Epithelial cell of esophagus (primary cell): ENCODE data around the gene KAZALD1.
A peak's percentile ranks its signal among the peaks of the same experiment; 100 is the strongest.

Experiments used
- DNase-seq: peaks from one replicate; pipeline ENCODE4 v3.0.0; 2010; ENCODE audit warnings: low read depth
- H3K4me3 ChIP-seq: 2 replicates; pipeline ENCODE4 v1.5.1; 2011; ENCODE audit warnings: mild to moderate bottlenecking, low read length, control low read depth
- CTCF ChIP-seq: IDR thresholded peaks from 2 replicates; pipeline ENCODE4 v1.5.1; 2011; ENCODE audit warnings: low read depth, mild to moderate bottlenecking, low read length, control low read depth, inconsistent platforms; ENCODE audit not compliant: insufficient read depth; ENCODE audit errors: missing control alignments

Gene KAZALD1

DNA sequence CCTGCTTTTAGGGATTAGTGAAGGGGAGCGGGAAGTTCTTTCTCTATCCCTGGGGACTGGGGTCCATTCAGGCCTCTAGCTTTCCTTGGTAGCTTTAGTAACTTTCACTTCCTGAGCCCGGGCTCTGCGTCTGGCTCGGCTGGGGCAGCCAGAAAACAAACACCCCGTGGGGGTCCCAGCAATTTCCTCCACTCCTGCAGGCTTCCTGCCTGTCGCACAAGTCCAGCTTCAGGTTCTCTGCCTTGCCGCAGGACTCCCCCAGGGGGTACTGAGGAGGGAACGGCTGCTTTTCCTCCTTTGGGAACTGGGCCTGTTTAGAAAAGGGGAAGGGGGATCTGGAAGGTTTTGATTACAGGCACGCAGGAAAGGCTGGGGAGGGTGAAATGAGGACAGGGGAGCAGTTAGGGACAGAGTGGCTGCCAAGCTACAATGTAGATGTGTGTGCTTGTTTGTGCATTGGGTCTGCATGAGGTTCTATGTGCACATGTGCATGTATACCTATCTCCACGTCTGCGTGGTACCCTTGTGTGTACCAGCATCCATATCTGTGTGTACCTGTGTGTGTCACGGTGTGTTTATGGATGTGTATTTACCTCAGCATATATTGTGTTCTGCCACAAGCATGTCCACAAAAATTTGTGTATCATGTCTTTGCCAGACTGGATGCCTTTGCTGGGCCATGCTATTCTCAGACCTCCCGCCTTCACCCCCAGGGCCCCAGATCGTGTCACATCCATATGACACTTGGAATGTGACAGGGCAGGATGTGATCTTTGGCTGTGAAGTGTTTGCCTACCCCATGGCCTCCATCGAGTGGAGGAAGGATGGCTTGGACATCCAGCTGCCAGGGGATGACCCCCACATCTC lies 2.0 kb downstream of the KAZALD1 start:
- DNase-seq, result no peak
- no peak for TF ChIP-seq CTCF
- no peak overlapping the region for H3K4me3 ChIP-seq

- H3K4me3 ChIP-seq, result no peak overlapping the region
- no peak for DNase-seq
- TF ChIP-seq CTCF, result no peak
Observed at GRCh38 chr10:101064415-101065030, 2.7 kb downstream of the KAZALD1 start.

GRCh38 chr10:101065481-101066145 lies 3.8 kb downstream of the KAZALD1 start:
- peak overlapping the region; percentile 57 for H3K4me3 ChIP-seq
- no peak for TF ChIP-seq CTCF
- no peak for DNase-seq

DNA sequence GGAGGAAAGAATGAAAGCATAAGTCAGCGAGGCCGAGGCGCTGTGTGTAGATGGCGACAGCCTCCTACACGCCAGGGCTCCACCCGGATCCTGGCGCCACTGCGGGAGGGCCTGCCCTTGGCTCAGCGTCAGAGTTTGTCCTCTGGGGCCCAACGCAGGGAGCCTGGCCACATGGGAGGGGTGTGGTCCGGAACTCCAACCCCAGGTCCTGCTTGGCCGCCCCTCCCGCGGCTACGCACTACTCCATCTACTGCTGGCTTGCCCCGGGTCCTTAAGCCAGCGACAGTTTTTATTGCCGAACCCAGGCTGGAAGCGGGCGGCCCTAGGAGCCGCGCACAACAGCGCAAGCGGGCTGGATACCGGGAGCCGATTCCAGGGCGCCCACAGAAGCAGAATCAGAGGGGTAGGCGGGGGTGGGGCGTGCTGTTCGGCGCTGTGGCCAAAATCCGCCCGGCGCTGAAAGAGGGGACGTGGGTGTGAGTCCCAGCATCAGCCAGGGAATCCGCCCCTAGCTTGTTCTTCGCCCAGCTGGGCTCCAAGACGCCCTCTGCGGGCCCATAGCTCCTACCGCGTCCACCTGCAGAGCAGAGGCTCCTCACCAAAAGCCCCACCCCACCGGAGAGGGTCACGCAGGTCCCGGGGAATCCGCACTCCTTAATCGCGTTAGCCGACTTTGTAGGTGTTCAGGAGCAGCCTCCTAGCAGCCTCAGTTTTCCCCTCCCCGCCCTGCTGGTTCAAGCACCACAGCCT lies 4.5 kb downstream of the KAZALD1 start:
- peak overlapping the region; percentile 57 for H3K4me3 ChIP-seq
- TF ChIP-seq CTCF, result peak; percentile 58
- peak; percentile 65 for DNase-seq

GRCh38 chr10:101066896-101067355 lies 5.1 kb downstream of the KAZALD1 start:
- peak overlapping the region; percentile 57 for H3K4me3 ChIP-seq
- TF ChIP-seq CTCF, result no peak
- no peak for DNase-seq

DNA sequence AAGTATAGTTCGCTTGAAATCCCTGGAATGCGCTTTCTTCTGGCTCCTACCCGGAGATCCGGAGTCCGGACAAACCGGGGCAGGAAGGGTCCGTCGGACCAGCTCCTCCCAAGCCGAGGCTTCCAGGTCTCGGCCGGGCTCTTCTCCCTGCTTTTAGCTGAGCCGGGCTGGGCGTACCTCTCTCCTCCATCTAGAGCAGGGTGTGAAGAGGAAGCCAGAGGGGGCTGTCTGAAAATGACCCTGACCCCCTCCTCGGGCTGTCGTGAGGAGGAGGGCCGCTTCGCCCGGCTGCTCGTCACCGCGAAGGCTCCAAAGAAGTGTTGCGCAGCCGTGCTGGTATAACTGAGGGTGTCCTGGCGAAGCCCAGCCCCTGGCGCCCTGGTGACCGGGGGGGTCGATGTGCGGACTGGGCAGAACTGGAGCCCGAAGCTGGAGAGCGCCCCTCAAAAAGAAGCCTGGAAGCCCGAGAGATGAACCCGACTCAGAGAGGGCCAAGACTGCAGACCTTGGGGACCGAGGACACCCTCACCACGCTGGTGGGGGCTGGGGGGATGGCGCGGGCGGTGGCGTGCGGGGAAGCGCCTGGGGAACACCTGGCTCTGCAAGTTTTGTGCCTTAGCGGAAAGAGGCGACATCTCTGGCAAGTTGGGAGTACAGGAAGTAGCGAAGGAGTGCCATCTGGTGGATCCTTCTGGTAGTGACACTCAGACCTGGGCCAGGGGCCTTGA lies 5.7 kb downstream of the KAZALD1 start:
- H3K4me3 ChIP-seq, result peak overlapping the region; percentile 57
- DNase-seq, result peak; percentile 82
- peak; percentile 89 for TF ChIP-seq CTCF
